Embryonic facial prominence (tissue), 1 donor: ENCODE data around the gene BBS4.
"Not testable (repeated sequence)": the region's sequence is repeated elsewhere in the genome, so short reads cannot be mapped to it uniquely, and the experiment has no call there.

Experiments
- DNase-seq: peaks from one replicate; pipeline ENCODE4 v3.0.0-alpha.2; 2016; ENCODE audit errors: extremely low spot score

The BBS4 gene

GRCh38 chr15:72700076-72700475 lies 14.1 kb downstream of the BBS4 start:
- DNase-seq = no peak

GRCh38 chr15:72706266-72706665 lies 20.3 kb downstream of the BBS4 start:
- DNase-seq = no peak

GRCh38 chr15:72708551-72709303 lies 22.7 kb downstream of the BBS4 start:
- not testable (repeated sequence) for DNase-seq

DNA sequence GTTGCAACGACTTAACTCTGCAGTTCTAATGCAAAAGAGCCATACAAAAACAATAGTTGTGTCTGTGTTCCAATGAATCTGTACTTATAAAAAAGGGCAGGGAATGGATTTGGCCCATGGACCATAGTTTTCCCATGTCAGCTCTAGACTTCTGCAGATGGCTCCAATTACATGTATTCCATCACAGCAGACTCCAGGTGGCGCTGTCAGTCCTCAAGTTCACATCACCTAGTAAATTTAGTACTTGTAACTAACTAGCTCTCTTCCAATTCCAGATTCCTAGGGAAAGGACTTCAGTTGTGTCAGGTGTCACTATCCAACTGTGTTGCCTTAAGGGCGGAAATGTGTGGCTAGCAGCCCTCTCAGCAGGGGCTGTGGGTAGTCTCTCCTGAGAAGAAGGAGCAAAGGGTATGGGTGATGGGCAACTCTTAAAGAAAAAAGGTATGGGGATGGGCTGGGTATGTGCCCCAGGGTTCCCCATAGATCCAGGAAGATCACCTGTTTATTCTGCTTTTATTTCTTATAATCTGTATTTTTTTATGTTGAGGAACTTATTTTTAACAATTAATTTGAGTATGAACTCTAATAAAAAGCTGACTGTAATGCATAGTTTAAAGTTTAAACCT lies 36.2 kb downstream of the BBS4 start:
- DNase-seq = peak; percentile 14

GRCh38 chr15:72724028-72724427 lies 38.0 kb downstream of the BBS4 start:
- DNase-seq = no peak

GRCh38 chr15:72725446-72725845 lies 39.4 kb downstream of the BBS4 start:
- no peak for DNase-seq

GRCh38 chr15:72725851-72726250 lies 39.8 kb downstream of the BBS4 start:
- DNase-seq = not testable (repeated sequence)

- DNase-seq = no peak
Observed at GRCh38 chr15:72727154-72727553, 41.1 kb downstream of the BBS4 start.

GRCh38 chr15:72728249-72728648 lies 42.2 kb downstream of the BBS4 start:
- not testable (repeated sequence) for DNase-seq

DNA sequence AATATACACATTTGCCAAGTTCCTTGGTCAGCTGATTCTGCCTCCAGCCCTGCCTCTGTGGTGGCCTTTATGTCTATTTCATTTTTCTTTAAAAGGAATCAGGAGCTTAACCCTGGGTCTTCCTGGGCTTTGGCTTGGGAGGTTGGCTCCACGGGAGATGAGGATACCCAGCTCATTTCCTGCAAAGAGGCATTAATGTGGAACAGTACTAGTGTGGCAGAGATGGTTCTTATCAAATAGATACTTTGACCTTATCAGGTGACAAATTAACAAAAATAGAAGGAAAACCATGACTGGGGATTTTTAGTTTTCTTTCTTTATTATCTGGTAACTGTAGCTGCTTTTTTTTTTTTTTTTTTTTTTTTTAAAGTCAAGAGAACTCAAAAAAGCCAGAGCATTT lies 42.8 kb downstream of the BBS4 start:
- no peak for DNase-seq

DNA sequence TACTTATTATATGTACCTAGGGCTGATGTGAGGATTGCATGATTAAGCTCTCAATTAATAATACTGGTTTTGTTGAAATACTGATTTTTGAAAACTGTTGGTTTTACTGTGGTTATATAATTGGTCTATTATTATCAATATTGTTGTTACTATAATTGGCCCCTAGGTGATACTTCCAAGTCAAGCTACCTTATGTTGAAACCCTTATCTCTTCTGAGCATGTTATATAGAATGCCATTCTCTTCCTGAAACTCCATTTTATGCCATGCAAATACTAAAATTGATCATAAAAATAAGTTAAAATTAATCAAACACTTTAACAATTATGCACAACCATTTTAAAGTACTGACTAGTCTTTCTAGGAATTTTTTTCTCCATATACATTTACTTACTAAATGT lies 46.1 kb downstream of the BBS4 start:
- DNase-seq = no peak

- no peak for DNase-seq
Observed at GRCh38 chr15:72732516-72732915, 46.5 kb downstream of the BBS4 start.

DNA sequence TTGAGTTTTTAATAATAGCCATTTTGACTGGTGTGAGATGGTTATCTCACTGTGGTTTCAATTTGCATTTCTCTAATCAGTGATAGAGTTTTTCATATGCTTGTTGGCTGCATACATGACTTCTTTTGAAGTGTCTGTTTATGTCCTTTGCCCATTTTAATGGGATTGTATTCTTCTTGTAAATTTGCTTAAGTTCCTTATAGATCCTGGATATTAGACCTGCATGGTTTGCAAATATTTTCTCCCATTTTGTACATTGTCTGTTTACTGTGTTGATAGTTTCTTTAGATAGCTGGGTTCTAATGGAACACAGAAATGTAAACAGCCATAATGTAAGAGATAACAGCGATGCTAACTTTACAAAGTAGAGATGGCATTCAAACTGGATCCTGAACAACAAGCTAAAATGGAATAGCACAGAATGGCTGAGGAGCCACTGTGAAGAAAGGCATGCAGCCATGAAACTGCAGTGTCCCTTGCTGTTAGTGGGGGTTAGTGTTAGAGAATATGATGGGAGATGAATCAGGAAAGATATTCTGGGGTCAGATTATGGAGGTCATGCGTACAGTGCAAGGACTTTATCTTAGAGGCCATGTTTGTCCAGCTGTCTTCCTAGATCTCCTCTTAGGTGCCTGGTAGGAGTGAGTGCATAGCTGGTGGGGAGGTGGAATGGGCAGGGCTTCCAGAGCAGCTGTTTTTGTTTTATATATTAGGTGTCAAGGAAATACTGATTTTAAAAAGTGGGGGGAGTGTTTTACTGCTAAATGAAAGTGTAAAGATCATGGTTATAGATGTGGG lies 48.1 kb downstream of the BBS4 start:
- no peak for DNase-seq

DNA sequence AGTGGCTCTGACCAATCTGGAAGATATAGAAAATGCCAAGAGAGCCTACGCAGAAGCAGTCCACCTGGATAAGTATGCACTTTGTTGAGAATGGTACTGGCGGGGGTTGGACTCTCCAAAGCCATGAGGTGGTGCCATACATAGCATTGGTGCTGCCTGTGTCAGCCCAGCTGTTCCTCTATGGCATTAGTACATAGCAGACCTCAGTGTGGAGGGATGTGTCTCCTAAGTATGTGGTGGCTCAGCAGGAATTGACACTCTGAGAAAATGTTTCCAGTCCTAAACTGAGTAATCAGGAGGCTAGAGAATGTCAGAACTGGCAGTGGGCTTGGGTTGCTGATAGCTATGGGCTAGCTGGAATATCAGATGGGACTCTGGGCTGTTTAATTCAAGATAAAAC lies 49.1 kb downstream of the BBS4 start:
- no peak for DNase-seq

- DNase-seq = no peak
Observed at GRCh38 chr15:72737061-72737460, 51.1 kb downstream of the BBS4 start.

GRCh38 chr15:72737723-72738122 lies 51.7 kb downstream of the BBS4 start:
- DNase-seq = no peak

GRCh38 chr15:72740219-72740618 lies 54.2 kb downstream of the BBS4 start:
- DNase-seq = no peak

GRCh38 chr15:72749700-72750099 lies 63.7 kb downstream of the BBS4 start:
- DNase-seq = no peak

DNA sequence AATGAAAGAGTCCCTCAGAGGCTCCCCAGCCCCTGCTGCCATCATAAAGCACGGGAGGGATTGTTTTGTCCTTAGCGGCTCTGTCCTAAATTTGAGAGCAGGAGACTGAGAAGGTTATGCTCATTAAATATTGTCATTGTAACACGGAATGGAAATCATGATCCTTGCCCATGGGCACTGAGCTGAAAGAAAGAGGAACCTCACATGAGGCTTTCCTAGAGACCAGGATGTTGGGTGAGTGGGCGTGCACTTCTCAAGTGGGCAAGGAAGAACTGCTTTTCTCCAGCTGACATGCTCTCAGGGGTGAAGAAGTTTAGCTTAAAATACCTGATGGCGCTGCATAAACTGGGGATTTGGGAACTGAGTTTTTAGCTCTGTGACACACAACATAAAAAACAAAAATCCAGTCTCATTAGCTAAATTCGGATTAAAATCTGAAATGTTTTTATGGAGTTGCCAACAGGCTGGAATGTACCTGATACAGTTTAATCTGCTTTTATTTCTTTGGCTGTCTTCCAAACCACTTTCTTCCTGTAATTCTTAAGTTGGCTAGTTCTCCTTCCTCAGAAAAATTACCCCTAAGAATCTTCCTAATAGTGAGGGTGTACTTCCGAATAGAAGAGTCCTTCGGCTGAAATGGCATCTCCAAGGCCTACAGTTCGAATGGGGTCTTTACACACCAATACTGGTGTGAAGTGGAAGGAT lies 65.9 kb downstream of the BBS4 start:
- DNase-seq = no peak

- no peak for DNase-seq
Observed at GRCh38 chr15:72754096-72754495, 68.1 kb downstream of the BBS4 start.

DNA sequence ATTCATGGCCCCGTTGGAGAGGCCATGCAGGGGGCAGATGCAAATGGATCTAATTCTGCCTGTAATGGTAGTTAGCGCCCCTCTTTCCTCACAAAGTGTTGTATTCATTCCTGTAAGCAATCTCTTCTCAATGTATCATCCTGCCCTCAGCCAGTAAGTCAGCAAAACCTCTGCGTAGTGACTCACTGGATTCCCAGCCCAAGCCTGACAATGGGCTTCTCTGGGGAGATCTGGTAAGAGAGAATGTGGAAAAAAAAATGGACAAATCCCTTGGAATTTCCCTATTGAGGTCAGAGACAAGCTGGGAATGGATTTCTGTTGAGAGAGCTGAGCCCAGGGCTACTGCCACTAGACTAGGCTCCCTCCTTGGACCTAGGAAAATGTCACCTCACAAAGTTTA lies 72.2 kb downstream of the BBS4 start:
- DNase-seq = no peak

DNA sequence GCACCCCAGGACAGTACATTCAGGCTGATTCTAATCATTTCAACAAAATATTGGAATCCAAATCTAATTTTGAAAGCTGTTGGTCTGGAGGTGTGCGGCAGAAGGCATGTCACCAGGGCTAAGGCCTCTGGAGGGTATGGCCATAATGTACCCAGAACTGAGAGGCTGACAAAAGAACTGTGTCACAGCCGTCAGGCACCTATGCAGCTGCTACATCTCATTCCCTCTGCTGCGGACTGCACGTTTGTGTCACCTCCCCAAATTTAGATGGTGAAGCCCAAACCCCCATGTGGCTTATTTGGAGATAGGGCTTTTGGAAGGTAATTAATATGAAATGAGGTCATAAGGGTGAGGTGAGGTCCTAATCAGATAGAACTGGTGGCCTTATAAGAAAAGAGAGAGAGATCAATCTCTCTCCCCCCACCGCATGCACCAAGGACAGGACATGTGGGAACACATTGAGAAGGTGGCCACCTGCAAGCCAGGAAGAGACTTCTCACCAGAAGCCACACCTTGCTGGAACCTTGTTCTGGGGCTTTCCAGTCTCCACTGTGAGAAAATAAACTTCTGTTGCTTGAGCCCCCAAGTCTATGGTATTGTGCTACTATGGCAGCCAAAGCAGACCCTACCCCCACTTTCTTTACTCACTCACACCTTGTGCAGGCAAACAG lies 74.7 kb downstream of the BBS4 start:
- no peak for DNase-seq
